Tibial artery (tissue), 4 donors: ENCODE results near the gene ZIM2.

Experiments
- DNase-seq, 2 donors: peaks; one replicate each; pipeline ENCODE4 v3.0.0-alpha.2; 2019
- H3K27ac ChIP-seq, 2 donors: fragments of 200-600 bp; sonication (generic) in 1 of 2; 1 replicate in 1 of 2; 2 replicates in 1 of 2; pipeline ENCODE4 v1.5.1; 2018 to 2019; ENCODE audit warnings: mild to moderate bottlenecking in 1 of 2
- H3K27me3 ChIP-seq, 2 donors: fragments of 200-600 bp; sonication (generic) in 1 of 2; one replicate each; pipeline versions ENCODE4 v1.5.1 to v1.6.0; 2016 to 2019
- H3K36me3 ChIP-seq, 3 donors: fragments of 200-600 bp; sonication (generic) in 2 of 3; one replicate each; pipeline ENCODE4 v1.5.1; 2016 to 2019; ENCODE audit warnings: mild to moderate bottlenecking in 2 of 3
- H3K4me1 ChIP-seq, 4 donors: fragments of 200-600 bp; sonication (generic) in 2 of 4; 1 replicate in 3 of 4; 2 replicates in 1 of 4; pipeline ENCODE4 v1.5.1; 2016 to 2019
- H3K4me3 ChIP-seq, 2 donors: fragments of 200-600 bp; sonication (generic) in 1 of 2; 1 replicate in 1 of 2; 2 replicates in 1 of 2; pipeline ENCODE4 v1.5.1; 2018 to 2019; ENCODE audit warnings: mild to moderate bottlenecking in 2 of 2
- H3K9me3 ChIP-seq, 3 donors: fragments of 200-600 bp; sonication (generic) in 1 of 3; one replicate each; pipeline ENCODE4 v1.5.1; 2016 to 2019
- CTCF ChIP-seq, 2 experiments: fragments of 200-600 bp in 1 of 2; fragments of 450-650 bp in 1 of 2; IDR thresholded peaks; one replicate each; pipeline ENCODE4 v1.5.1; 2017 to 2019; ENCODE audit warnings: antibody characterized with exemption in 2 of 2, mild to moderate bottlenecking in 1 of 2, moderate library complexity in 1 of 2
- intact Hi-C: fragments of 100-400 bp; cut with DNase I; formaldehyde crosslinking; loops from one replicate; pipeline ENCODE4 v1.15.0; 2023; ENCODE audit warnings: low total_unique reads

ZIM2 gene

DNA sequence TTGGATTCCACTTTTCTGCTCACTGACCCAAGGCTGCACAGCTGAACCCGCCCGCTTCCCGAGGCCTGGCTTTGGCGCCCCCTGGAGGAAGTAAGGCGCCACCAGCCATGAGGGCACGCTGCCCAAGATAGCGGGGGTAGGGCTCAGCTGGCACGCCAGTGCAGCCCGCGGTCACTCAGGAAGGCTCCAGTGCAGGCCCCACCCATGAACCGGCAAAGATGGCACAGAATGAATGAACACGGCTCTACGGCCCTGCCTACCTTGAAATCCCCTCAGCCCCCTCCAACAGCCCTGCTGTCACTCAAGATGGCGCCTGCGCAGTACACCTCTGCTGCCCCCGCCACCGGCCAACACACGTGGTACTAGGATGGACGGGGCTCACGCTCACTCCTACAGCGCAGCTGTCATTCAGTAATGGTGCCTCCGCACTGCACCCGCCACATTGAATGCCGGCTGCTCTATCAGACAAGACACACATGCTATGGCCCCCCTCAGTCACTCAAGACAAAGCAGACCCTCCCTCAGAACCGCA lies 3.0 kb downstream of the ZIM2 start:
- peak; percentile 71 to 90 for DNase-seq
- peaks cover 0 to 10% (median 0%) of the 10 kb centered on the region in 4 donors for H3K4me1 ChIP-seq
- H3K4me3 ChIP-seq: peak overlapping the region; percentile 52 to 60
- H3K9me3 ChIP-seq: no peaks in the 10 kb centered on the region
- intact Hi-C loops: no loop called here
- TF ChIP-seq CTCF (IDR thresholded peaks at IDR 0.05): peak; percentile 57 to 63
- H3K27me3 ChIP-seq: no peaks in the 10 kb centered on the region
- peaks cover 0 to 10% (median 0%) of the 10 kb centered on the region in 3 donors for H3K36me3 ChIP-seq
- H3K27ac ChIP-seq: peak overlapping the region; percentile 85 to 88

- Histone ChIP-seq H3K4me3 (peak overlapping the region; percentile 52 to 60), H3K27ac (peak overlapping the region; percentile 85 to 88)
- intact Hi-C loops: no loop called here
Observed at GRCh38 chr19:56837004-56837403, 3.5 kb downstream of the ZIM2 start.

DNA sequence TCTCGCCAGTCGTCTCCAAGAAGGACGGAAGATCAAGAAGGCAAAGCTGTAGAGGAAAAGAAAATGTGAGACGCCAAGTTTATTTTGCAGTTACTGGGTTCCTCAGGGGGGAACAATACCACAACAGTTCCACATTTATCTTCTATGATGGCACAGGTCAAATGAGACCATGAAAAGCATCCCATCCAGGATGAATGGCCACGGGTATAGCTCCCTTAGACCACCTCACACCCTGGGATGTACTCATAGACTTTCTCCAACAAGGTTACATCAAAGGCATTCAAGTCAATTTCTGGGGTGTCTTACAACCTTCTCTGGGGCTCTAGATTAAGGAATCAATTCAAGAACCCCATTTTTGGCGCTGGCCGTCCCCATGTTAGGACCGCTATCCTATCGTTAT lies 4.5 kb downstream of the ZIM2 start:
- no peaks in the 10 kb centered on the region for H3K9me3 ChIP-seq
- H3K27ac ChIP-seq: no peak overlapping the region
- no peak for DNase-seq
- no peak for TF ChIP-seq CTCF (IDR thresholded peaks at IDR 0.05)
- no peaks in the 10 kb centered on the region for H3K27me3 ChIP-seq
- no peak overlapping the region for H3K4me3 ChIP-seq
- peaks cover 0 to 10% (median 2%) of the 10 kb centered on the region in 4 donors for H3K4me1 ChIP-seq
- intact Hi-C loops: no loop called here
- peaks cover 0 to 10% (median 0%) of the 10 kb centered on the region in 3 donors for H3K36me3 ChIP-seq

More at GRCh38 chr19:56837004-56837403, 3.5 kb downstream of the ZIM2 start:
- TF ChIP-seq CTCF (IDR thresholded peaks at IDR 0.05): no peak
- no peak for DNase-seq
- Histone ChIP-seq H3K9me3 (no peaks in the 10 kb centered on the region), H3K36me3 (peaks cover 0 to 10% (median 0%) of the 10 kb centered on the region in 3 donors), H3K27me3 (no peaks in the 10 kb centered on the region), H3K4me1 (peaks cover 0 to 10% (median 0%) of the 10 kb centered on the region in 4 donors)

- H3K27ac ChIP-seq: no peak overlapping the region
- H3K27me3 ChIP-seq: no peaks in the 10 kb centered on the region
- H3K4me3 ChIP-seq: no peak overlapping the region
- H3K36me3 ChIP-seq: peaks cover 0 to 10% (median 0%) of the 10 kb centered on the region in 3 donors
- H3K9me3 ChIP-seq: no peaks in the 10 kb centered on the region
- no peak for TF ChIP-seq CTCF (IDR thresholded peaks at IDR 0.05)
- intact Hi-C loops: no loop called here
- peaks cover 0 to 10% (median 2%) of the 10 kb centered on the region in 4 donors for H3K4me1 ChIP-seq
- DNase-seq: no peak
Observed at GRCh38 chr19:56835401-56835800, 5.1 kb downstream of the ZIM2 start.

GRCh38 chr19:56834564-56835375 lies 5.8 kb downstream of the ZIM2 start:
- Histone ChIP-seq H3K27ac (no peak overlapping the region), H3K4me3 (no peak overlapping the region), H3K4me1 (peaks cover 0 to 10% (median 2%) of the 10 kb centered on the region in 4 donors), H3K27me3 (no peaks in the 10 kb centered on the region), H3K9me3 (no peaks in the 10 kb centered on the region), H3K36me3 (peaks cover 0 to 10% (median 0%) of the 10 kb centered on the region in 3 donors)
- DNase-seq: no peak
- intact Hi-C loops: no loop called here
- TF ChIP-seq CTCF (IDR thresholded peaks at IDR 0.05): no peak
